ENCODE results near the gene C3orf62.

DNA sequence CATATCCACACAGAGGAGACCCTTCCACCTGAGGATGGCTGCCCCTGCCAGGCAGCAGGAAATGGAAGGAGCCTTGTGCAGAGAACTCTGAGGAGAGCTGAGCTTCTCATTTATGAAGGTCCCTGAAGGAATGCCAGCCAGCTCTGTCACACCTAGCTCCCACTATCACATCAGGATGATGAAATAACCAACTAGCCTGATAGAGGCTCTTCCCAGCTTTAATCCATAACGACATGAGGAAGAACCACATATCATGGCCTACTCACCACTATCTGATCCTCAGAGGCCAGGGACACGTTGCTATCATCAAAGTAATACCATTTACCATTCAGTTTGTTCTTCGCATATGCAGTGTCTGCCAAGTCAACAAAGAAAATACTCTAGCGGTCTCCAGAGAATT lies 1.5 kb upstream of the C3orf62 start:
- TF ChIP-seq, protein P1, sequence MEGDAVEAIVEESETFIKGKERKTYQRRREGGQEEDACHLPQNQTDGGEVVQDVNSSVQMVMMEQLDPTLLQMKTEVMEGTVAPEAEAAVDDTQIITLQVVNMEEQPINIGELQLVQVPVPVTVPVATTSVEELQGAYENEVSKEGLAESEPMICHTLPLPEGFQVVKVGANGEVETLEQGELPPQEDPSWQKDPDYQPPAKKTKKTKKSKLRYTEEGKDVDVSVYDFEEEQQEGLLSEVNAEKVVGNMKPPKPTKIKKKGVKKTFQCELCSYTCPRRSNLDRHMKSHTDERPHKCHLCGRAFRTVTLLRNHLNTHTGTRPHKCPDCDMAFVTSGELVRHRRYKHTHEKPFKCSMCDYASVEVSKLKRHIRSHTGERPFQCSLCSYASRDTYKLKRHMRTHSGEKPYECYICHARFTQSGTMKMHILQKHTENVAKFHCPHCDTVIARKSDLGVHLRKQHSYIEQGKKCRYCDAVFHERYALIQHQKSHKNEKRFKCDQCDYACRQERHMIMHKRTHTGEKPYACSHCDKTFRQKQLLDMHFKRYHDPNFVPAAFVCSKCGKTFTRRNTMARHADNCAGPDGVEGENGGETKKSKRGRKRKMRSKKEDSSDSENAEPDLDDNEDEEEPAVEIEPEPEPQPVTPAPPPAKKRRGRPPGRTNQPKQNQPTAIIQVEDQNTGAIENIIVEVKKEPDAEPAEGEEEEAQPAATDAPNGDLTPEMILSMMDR (conservative IDR thresholded peaks at IDR 0.05; ENCODE audit: low read depth, low read length), result no peak
- TF ChIP-seq RFX5 (IDR thresholded peaks at IDR 0.05; ENCODE audit: low read depth, low read length) (no peak), MAFK (IDR thresholded peaks at IDR 0.05; ENCODE audit: low read depth, low read length) (no peak), RCOR1 (IDR thresholded peaks at IDR 0.05; ENCODE audit: insufficient replicate concordance, low read length) (no peak), BHLHE40 (IDR thresholded peaks at IDR 0.05; ENCODE audit: low read depth, low read length) (no peak), SMC3 (IDR thresholded peaks at IDR 0.05; ENCODE audit: low read depth, low read length) (no peak), CHD1 (IDR thresholded peaks at IDR 0.05; ENCODE audit: low read depth, low read length) (no peak), POLR2A (IDR thresholded peaks at IDR 0.05; ENCODE audit: low read depth, low read length) (no peak), CEBPB (IDR thresholded peaks at IDR 0.05; ENCODE audit: low read depth, low read length) (no peak), MAZ (IDR thresholded peaks at IDR 0.05; ENCODE audit: borderline replicate concordance, low read depth, low read length) (no peak), RAD21 (IDR thresholded peaks at IDR 0.05; ENCODE audit: low read length) (no peak), MXI1 (IDR thresholded peaks at IDR 0.05; ENCODE audit: borderline replicate concordance, low read depth, low read length) (no peak)
- TF ChIP-seq, protein P2, sequence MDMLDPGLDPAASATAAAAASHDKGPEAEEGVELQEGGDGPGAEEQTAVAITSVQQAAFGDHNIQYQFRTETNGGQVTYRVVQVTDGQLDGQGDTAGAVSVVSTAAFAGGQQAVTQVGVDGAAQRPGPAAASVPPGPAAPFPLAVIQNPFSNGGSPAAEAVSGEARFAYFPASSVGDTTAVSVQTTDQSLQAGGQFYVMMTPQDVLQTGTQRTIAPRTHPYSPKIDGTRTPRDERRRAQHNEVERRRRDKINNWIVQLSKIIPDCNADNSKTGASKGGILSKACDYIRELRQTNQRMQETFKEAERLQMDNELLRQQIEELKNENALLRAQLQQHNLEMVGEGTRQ (IDR thresholded peaks at IDR 0.05; ENCODE audit: low read depth, low read length), result no peak
- TF ChIP-seq, protein P3, sequence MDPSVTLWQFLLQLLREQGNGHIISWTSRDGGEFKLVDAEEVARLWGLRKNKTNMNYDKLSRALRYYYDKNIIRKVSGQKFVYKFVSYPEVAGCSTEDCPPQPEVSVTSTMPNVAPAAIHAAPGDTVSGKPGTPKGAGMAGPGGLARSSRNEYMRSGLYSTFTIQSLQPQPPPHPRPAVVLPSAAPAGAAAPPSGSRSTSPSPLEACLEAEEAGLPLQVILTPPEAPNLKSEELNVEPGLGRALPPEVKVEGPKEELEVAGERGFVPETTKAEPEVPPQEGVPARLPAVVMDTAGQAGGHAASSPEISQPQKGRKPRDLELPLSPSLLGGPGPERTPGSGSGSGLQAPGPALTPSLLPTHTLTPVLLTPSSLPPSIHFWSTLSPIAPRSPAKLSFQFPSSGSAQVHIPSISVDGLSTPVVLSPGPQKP (IDR thresholded peaks at IDR 0.05; ENCODE audit: borderline replicate concordance, low read depth, low read length), result no peak
